ENCODE measurements around the gene ALDH8A1. TPM values are rescaled to one million over a fixed set of nuclear protein-coding genes. Genes with fewer than 3 reads are reported as not detected.
A peak's percentile ranks its signal among the peaks of the same experiment; 100 is the strongest.

ALDH8A1 gene
- total and polyA plus RNA-seq, 9 donors, result 0.21 to 5.4 (median 0.80) TPM

- TF ChIP-seq CTCF (IDR thresholded peaks at IDR 0.05) (no peak), POLR2A (IDR thresholded peaks at IDR 0.05) (no peak), EP300 (IDR thresholded peaks at IDR 0.05) (no peak)
- intact Hi-C loops (cut with DNase I), result loop anchor here in 3 of 4 donors (2.0 to 10.0 kb wide), 4 partner anchors 711 to 727 kb away; no protein-coding TSS in a partner anchor
- no peak for DNase-seq
- H3K27ac ChIP-seq, result no peak overlapping the region
- no peaks in the 10 kb centered on the region for H3K4me1 ChIP-seq (ENCODE audit: insufficient read depth)
- no peaks in the 10 kb centered on the region for H3K9me3 ChIP-seq
- no peaks in the 10 kb centered on the region for H3K27me3 ChIP-seq
- no peak overlapping the region for H3K4me3 ChIP-seq
- H3K36me3 ChIP-seq, result no peaks in the 10 kb centered on the region
- WGBS, 3 donors, result 6 to 8% (median 7%) methylated on average over 1 of the region's 1 CpG
Observed at GRCh38 chr6:134883314-134883713, 66.6 kb downstream of the ALDH8A1 start.

GRCh38 chr6:134882426-134883038 is 67.4 kb downstream of the ALDH8A1 start:
- DNase-seq, result peak; percentile 48 to 84 (median 79)
- WGBS, 3 donors, result 2 to 70% (median 46%) methylated on average over 10 of the region's 10 CpGs

GRCh38 chr6:134880487-134881190 is 69.3 kb downstream of the ALDH8A1 start:
- Histone ChIP-seq H3K27ac (no peak overlapping the region), H3K4me3 (no peak overlapping the region), H3K27me3 (no peaks in the 10 kb centered on the region), H3K9me3 (no peaks in the 10 kb centered on the region), H3K4me1 (ENCODE audit: insufficient read depth) (no peaks in the 10 kb centered on the region), H3K36me3 (no peaks in the 10 kb centered on the region)
- intact Hi-C loops (cut with DNase I), result loop anchor here in 2 of 4 donors (5.0 to 10.0 kb wide), 3 partner anchors 708 to 723 kb away; no protein-coding TSS in a partner anchor
- TF ChIP-seq EP300 (IDR thresholded peaks at IDR 0.05) (no peak), POLR2A (IDR thresholded peaks at IDR 0.05) (no peak), CTCF (IDR thresholded peaks at IDR 0.05) (no peak)
- no peak for DNase-seq
- 45 to 65% (median 52%) methylated on average over 5 of the region's 5 CpGs for WGBS, 3 donors

More at GRCh38 chr6:134882426-134883038, 67.4 kb downstream of the ALDH8A1 start:
- peak; percentile 81 to 95 (median 86) for TF ChIP-seq CTCF (IDR thresholded peaks at IDR 0.05)
- no peak for TF ChIP-seq EP300 (IDR thresholded peaks at IDR 0.05)
- Histone ChIP-seq H3K4me1 (ENCODE audit: insufficient read depth) (no peaks in the 10 kb centered on the region), H3K36me3 (no peaks in the 10 kb centered on the region), H3K27ac (peak overlapping the region in 1 of 2 donors; percentile 27), H3K27me3 (no peaks in the 10 kb centered on the region), H3K9me3 (no peaks in the 10 kb centered on the region), H3K4me3 (no peak overlapping the region)
- intact Hi-C loops (cut with DNase I), result loop anchor here in 3 of 4 donors (2.0 to 10.0 kb wide), 4 partner anchors 710 to 726 kb away; no protein-coding TSS in a partner anchor

GRCh38 chr6:134878136-134878535 is 71.8 kb downstream of the ALDH8A1 start:
- no peak for DNase-seq

More at GRCh38 chr6:134878136-134878535, 71.8 kb downstream of the ALDH8A1 start:
- intact Hi-C loops (cut with DNase I), result no loop called here
- TF ChIP-seq CTCF (IDR thresholded peaks at IDR 0.05) (no peak), POLR2A (IDR thresholded peaks at IDR 0.05) (no peak), EP300 (IDR thresholded peaks at IDR 0.05) (no peak)
- Histone ChIP-seq H3K27me3 (no peaks in the 10 kb centered on the region), H3K4me1 (ENCODE audit: insufficient read depth) (no peaks in the 10 kb centered on the region), H3K9me3 (no peaks in the 10 kb centered on the region), H3K36me3 (no peaks in the 10 kb centered on the region), H3K4me3 (no peak overlapping the region), H3K27ac (no peak overlapping the region)
- 56 to 91% (median 84%) methylated on average over 3 of the region's 3 CpGs for WGBS, 3 donors
